H1 (cell line): ENCODE data around the gene WDR6. TPM values are rescaled to one million over a fixed set of nuclear protein-coding genes. Genes with fewer than 3 reads are reported as not detected.

Experiments
- CTCF ChIA-PET: fragments of 300-600 bp; sonication (Branson Sonifier 250); formaldehyde crosslinking; loops from one replicate; lab custom pipeline; 2021; ENCODE audit not compliant: partially characterized antibody; lab: Charles Lee
- POLR2A ChIA-PET: fragments of 300-600 bp; sonication (Branson Sonifier 250); formaldehyde crosslinking; loops from one replicate; lab custom pipeline; 2021; ENCODE audit warnings: inconsistent platforms; ENCODE audit not compliant: partially characterized antibody; lab: Charles Lee
- DNase-seq, 2 experiments: peaks; one replicate each; pipeline versions ENCODE4 v3.0.0 to v3.0.0-alpha.2; 2010 to 2022; ENCODE audit warnings: low spot score in 2 of 2, low read depth in 1 of 2, mixed read lengths in 1 of 2
- FAIRE-seq: peaks from 2 replicates; lab custom pipeline; 2011; peaks lifted over from hg19 to GRCh38; lab: Jason Lieb, UNC
- H2AFZ ChIP-seq: 2 replicates; pipeline ENCODE4 v1.8.1; 2012; ENCODE audit warnings: low read length, inconsistent platforms
- H2AK5ac ChIP-seq: 2 replicates; pipeline ENCODE4 v1.6.1; 2013; ENCODE audit warnings: low read depth, low read length
- H2BK120ac ChIP-seq: replicated peaks from 2 replicates; pipeline ENCODE3; 2013; ENCODE audit warnings: low read depth, low read length, inconsistent platforms
- H2BK12ac ChIP-seq: 2 replicates; pipeline ENCODE4 v1.6.1; 2013; ENCODE audit warnings: low read depth, low read length
- H2BK15ac ChIP-seq: 2 replicates; pipeline ENCODE4 v1.6.1; 2013; ENCODE audit warnings: low read length
- H2BK20ac ChIP-seq: 2 replicates; pipeline ENCODE4 v1.6.1; 2013; ENCODE audit warnings: low read length
- H2BK5ac ChIP-seq: 2 replicates; pipeline ENCODE4 v1.6.1; 2013; ENCODE audit warnings: low read depth, low read length
- H3K14ac ChIP-seq: 2 replicates; pipeline ENCODE4 v1.6.1; 2013; ENCODE audit warnings: inconsistent platforms; ENCODE audit not compliant: insufficient read length
- H3K18ac ChIP-seq: 2 replicates; pipeline ENCODE4 v1.6.1; 2013; ENCODE audit warnings: low read length; ENCODE audit errors: extremely low read depth
- H3K23ac ChIP-seq: 2 replicates; pipeline ENCODE4 v1.6.1; 2013; ENCODE audit warnings: inconsistent platforms; ENCODE audit not compliant: insufficient read length
- H3K23me2 ChIP-seq: 2 replicates; pipeline ENCODE4 v1.6.1; 2013; ENCODE audit warnings: low read depth, low read length
- H3K27ac ChIP-seq: 2 replicates; pipeline ENCODE4 v1.6.1; 2011; ENCODE audit warnings: low read depth, low read length, inconsistent platforms
- H3K27me3 ChIP-seq, 4 experiments: replicated peaks in 1 of 4; 1 replicate in 1 of 4; 2 replicates in 3 of 4; pipeline versions ENCODE4 v1.6.1 to v1.8.1; 2011 to 2013; ENCODE audit warnings: low read length in 3 of 4, mild to moderate bottlenecking in 3 of 4, inconsistent platforms in 2 of 4, mixed read lengths in 2 of 4, moderate library complexity in 1 of 4; ENCODE audit not compliant: control insufficient read depth in 3 of 4, insufficient read depth in 3 of 4; ENCODE audit errors: extremely low read depth in 1 of 4
- H3K36me3 ChIP-seq, 4 experiments: 2 replicates each; pipeline versions ENCODE4 v1.6.1 to v1.8.1; 2011 to 2013; ENCODE audit warnings: mild to moderate bottlenecking in 4 of 4, low read length in 3 of 4, moderate library complexity in 2 of 4, control low read depth in 1 of 4, inconsistent platforms in 1 of 4; ENCODE audit not compliant: insufficient read depth in 4 of 4, control insufficient read depth in 2 of 4
- H3K4ac ChIP-seq: replicated peaks from 2 replicates; pipeline ENCODE3; 2013; ENCODE audit warnings: low read length, low read depth, mixed read lengths, inconsistent platforms; ENCODE audit not compliant: insufficient read length
- H3K4me1 ChIP-seq, 4 experiments: replicated peaks in 1 of 4; 1 replicate in 1 of 4; 2 replicates in 3 of 4; pipeline versions ENCODE4 v1.6.1 to v1.8.1; 2011 to 2013; ENCODE audit warnings: low read length in 3 of 4, inconsistent platforms in 2 of 4, mixed read lengths in 1 of 4; ENCODE audit not compliant: insufficient read depth in 4 of 4, control insufficient read depth in 3 of 4
- H3K4me2 ChIP-seq, 2 experiments: 2 replicates each; pipeline versions ENCODE4 v1.6.1 to v1.8.1; 2011 to 2013; ENCODE audit warnings: low read depth in 2 of 2, low read length in 2 of 2, control low read depth in 1 of 2, inconsistent platforms in 1 of 2, mild to moderate bottlenecking in 1 of 2; ENCODE audit not compliant: insufficient read depth in 1 of 2
- H3K4me3 ChIP-seq, 4 experiments: fragments of 200-600, 300-600 bp in 1 of 4; sonication (generic), shearing (Covaris generic), sonication (Bioruptor Twin) in 1 of 4; 2 replicates each; pipeline versions ENCODE4 v1.5.1 to v1.8.1; 2011 to 2016; ENCODE audit warnings: low read length in 4 of 4, low read depth in 3 of 4, control low read depth in 2 of 4, inconsistent platforms in 2 of 4, mild to moderate bottlenecking in 2 of 4, mixed read lengths in 1 of 4, moderate library complexity in 1 of 4; ENCODE audit not compliant: insufficient read depth in 2 of 4; ENCODE audit errors: extremely low read depth in 1 of 4
- H3K56ac ChIP-seq: replicated peaks from 2 replicates; pipeline ENCODE3; 2013; ENCODE audit warnings: low read depth, mild to moderate bottlenecking, mixed read lengths, low read length, inconsistent platforms; ENCODE audit not compliant: insufficient read length
- H3K79me1 ChIP-seq: 2 replicates; pipeline ENCODE4 v1.6.1; 2013; ENCODE audit warnings: low read depth, low read length, control low read depth
- H3K79me2 ChIP-seq, 2 experiments: 2 replicates each; pipeline versions ENCODE4 v1.6.1 to v1.8.1; 2012 to 2013; ENCODE audit warnings: low read length in 2 of 2, mild to moderate bottlenecking in 2 of 2, inconsistent platforms in 1 of 2; ENCODE audit not compliant: insufficient read depth in 2 of 2, control insufficient read depth in 1 of 2
- H3K9ac ChIP-seq, 4 experiments: replicated peaks in 1 of 4; 1 replicate in 1 of 4; 2 replicates in 3 of 4; pipeline versions ENCODE4 v1.6.1 to v1.8.1; 2011 to 2013; ENCODE audit warnings: low read depth in 3 of 4, low read length in 3 of 4, control low read depth in 2 of 4, mild to moderate bottlenecking in 2 of 4, moderate library complexity in 2 of 4, inconsistent platforms in 1 of 4; ENCODE audit errors: extremely low read depth in 1 of 4
- H3K9me3 ChIP-seq, 2 experiments: 2 replicates each; pipeline versions ENCODE4 v1.6.1 to v1.8.1; 2012 to 2013; ENCODE audit warnings: mild to moderate bottlenecking in 2 of 2, moderate library complexity in 2 of 2, control low read depth in 1 of 2, inconsistent platforms in 1 of 2, low read depth in 1 of 2, low read length in 1 of 2, mixed read lengths in 1 of 2; ENCODE audit not compliant: insufficient read depth in 2 of 2
- H4K20me1 ChIP-seq, 2 experiments: replicated peaks in 1 of 2; 2 replicates each; pipeline versions ENCODE3 to v1.8.1; 2011 to 2013; ENCODE audit warnings: inconsistent platforms in 2 of 2, low read length in 2 of 2, mild to moderate bottlenecking in 1 of 2; ENCODE audit not compliant: insufficient read depth in 2 of 2, control insufficient read depth in 1 of 2
- H4K5ac ChIP-seq: 2 replicates; pipeline ENCODE4 v1.6.1; 2013; ENCODE audit warnings: low read length, low read depth, mixed read lengths, inconsistent platforms; ENCODE audit not compliant: insufficient read length
- H4K8ac ChIP-seq: 2 replicates; pipeline ENCODE4 v1.8.0; 2013; ENCODE audit warnings: mild to moderate bottlenecking, moderate library complexity, low read length, inconsistent platforms; ENCODE audit not compliant: insufficient read depth; ENCODE audit errors: extremely low read depth
- H4K91ac ChIP-seq: replicated peaks from 2 replicates; pipeline ENCODE3; 2013; ENCODE audit warnings: low read length, mixed read lengths, inconsistent platforms; ENCODE audit not compliant: insufficient read length
- BCL11A ChIP-seq, 2 experiments: IDR thresholded peaks; one replicate each; pipeline ENCODE4 v1.6.1; 2011; ENCODE audit warnings: low read depth in 2 of 2, low read length in 2 of 2, mild to moderate bottlenecking in 2 of 2
- CBX5 ChIP-seq: fragments of 300-800, 300-1000 bp; sonication (generic); IDR thresholded peaks from 2 replicates; pipeline ENCODE4 v1.7.1; 2016; ENCODE audit warnings: antibody characterized with exemption, low read length, low read depth
- CTBP2 ChIP-seq: IDR thresholded peaks from 2 replicates; pipeline ENCODE4 v1.7.0; 2011; ENCODE audit warnings: borderline replicate concordance, mild to moderate bottlenecking, moderate library complexity, mixed read lengths, low read length; ENCODE audit not compliant: insufficient read depth, insufficient read length
- EP300 ChIP-seq, 2 experiments: IDR thresholded peaks; 1 replicate in 1 of 2; 2 replicates in 1 of 2; pipeline ENCODE4 v1.6.1; 2011 to 2012; ENCODE audit warnings: low read depth in 2 of 2, low read length in 2 of 2, mild to moderate bottlenecking in 2 of 2, borderline replicate concordance in 1 of 2, inconsistent platforms in 1 of 2, moderate library complexity in 1 of 2
- FOSL1 ChIP-seq: IDR thresholded peaks from 2 replicates; pipeline ENCODE4 v1.6.1; 2011; ENCODE audit warnings: mild to moderate bottlenecking, low read depth, low read length, moderate library complexity; ENCODE audit not compliant: insufficient read depth
- HDAC6 ChIP-seq: IDR thresholded peaks from one replicate; pipeline ENCODE4 v1.7.1; 2012; ENCODE audit warnings: low read depth, mild to moderate bottlenecking, inconsistent platforms, low read length, moderate library complexity
- JUND ChIP-seq: IDR thresholded peaks from 2 replicates; pipeline ENCODE4 v1.6.1; 2011; ENCODE audit warnings: mild to moderate bottlenecking, improper control_type of control experiment, low read length
- RAD21 ChIP-seq, 2 experiments: IDR thresholded peaks in 1 of 2; conservative IDR thresholded peaks in 1 of 2; 2 replicates each; pipeline ENCODE4 v1.6.1; 2011; ENCODE audit warnings: low read depth in 2 of 2, low read length in 2 of 2, improper control_type of control experiment in 1 of 2, inconsistent platforms in 1 of 2, mild to moderate bottlenecking in 1 of 2, moderate library complexity in 1 of 2
- SAP30 ChIP-seq: fragments of 300-600 bp; sonication (generic); IDR thresholded peaks from 2 replicates; pipeline ENCODE4 v1.7.1; 2012; ENCODE audit warnings: low read length, moderate library complexity, mild to moderate bottlenecking, inconsistent platforms; ENCODE audit not compliant: insufficient read depth, insufficient replicate concordance
- TAF1 ChIP-seq: IDR thresholded peaks from 2 replicates; pipeline ENCODE4 v1.6.1; 2011; ENCODE audit warnings: mild to moderate bottlenecking, low read depth, low read length
- YY1 ChIP-seq: IDR thresholded peaks from 2 replicates; pipeline ENCODE4 v1.6.1; 2011; ENCODE audit warnings: low read depth, mild to moderate bottlenecking, low read length
- WGBS, 2 experiments: shearing (Covaris generic) in 1 of 2; methylation state at CpG; one replicate each; pipeline versions ENCODE4 v1.1.6 to v1.1.7; 2013 to 2015; ENCODE audit warnings: low lambda C conversion rate in 2 of 2, mixed read lengths in 2 of 2, inconsistent platforms in 1 of 2, low coverage in 1 of 2, missing lambda C conversion rate in 1 of 2; ENCODE audit not compliant: insufficient replicate concordance in 2 of 2, insufficient coverage in 1 of 2, insufficient read length in 1 of 2; ENCODE audit errors: extremely low coverage in 1 of 2, missing lambda C conversion rate in 1 of 2; 5-methylcytosine and 5-hydroxymethylcytosine counted together
- polyA plus RNA-seq, 7 experiments: library from polyadenylated mRNA; depleted of rRNA in 3 of 7; stranded (reverse) in 5 of 7; unstranded in 2 of 7; fragments of >200 nt in 5 of 7; fragments of 200-250 nt in 2 of 7; gene quantifications; 1 replicate in 5 of 7; 2 replicates in 1 of 7; 4 replicates in 1 of 7; pipeline versions ENCODE4 v1.2.1 to v1.2.3, GENCODE V29; 2011 to 2013; ENCODE audit warnings: missing spikeins in 2 of 7, mixed read lengths in 2 of 7
- total RNA-seq: library from RNA; stranded (reverse); fragmentation: NEBNext Ultra II Directional; extraction: Animal tissue kit (Norgen Biotek cat#: 25700); gene quantifications from 2 replicates; pipeline ENCODE4 v1.2.1, GENCODE V29; 2021

The WDR6 gene
- total and polyA plus RNA-seq, 2 of the 8 experiments (the other 6 are each of a cell fraction or from before 2014, with no cell fraction given): 180 to 257 TPM

GRCh38 chr3:49030321-49030720 is 23.1 kb downstream of the WDR6 start:
- peaks cover 36 to 68% (median 56%) of the 10 kb centered on the region in 4 experiments for H3K36me3 ChIP-seq
- FAIRE-seq: no peak
- POLR2A ChIA-PET: interaction anchor here (0.6 to 5.5 kb wide), 4 partner anchors 8 to 198 kb away, joined by 3 to 41 read pairs (median 3); partner anchors contain the start of gene NDUFAF3
- no peak for TF ChIP-seq JUND
- TF ChIP-seq TAF1: no peak
- TF ChIP-seq FOSL1: no peak
- TF ChIP-seq CBX5: no peak
- TF ChIP-seq HDAC6: no peak
- TF ChIP-seq YY1: no peak
- TF ChIP-seq CTBP2: no peak
- TF ChIP-seq SAP30: no peak
- no peak for TF ChIP-seq BCL11A (IDR thresholded peaks at IDR 0.05; ENCODE audit: low read depth in 2 of 2, low read length in 2 of 2)
- TF ChIP-seq EP300 (IDR thresholded peaks at IDR 0.05; ENCODE audit: borderline replicate concordance in 1 of 2, low read depth in 2 of 2, low read length in 2 of 2): no peak
- no peak for TF ChIP-seq RAD21 (IDR thresholded peaks at IDR 0.05 in 1 of 2, conservative IDR thresholded peaks at IDR 0.05 in 1 of 2; ENCODE audit: low read depth in 2 of 2, low read length in 2 of 2)

More at GRCh38 chr3:49030321-49030720, 23.1 kb downstream of the WDR6 start:
- Histone ChIP-seq H3K79me1 (peaks cover 8% of the 10 kb centered on the region), H3K4me1 (peaks cover 0 to 8% (median 6%) of the 10 kb centered on the region in 4 experiments; a peak in 5 of 7 replicates), H2AFZ (no peak overlapping the region), H4K5ac (no peak overlapping the region), H2BK20ac (no peak overlapping the region), H3K27me3 (no peaks in the 10 kb centered on the region; a peak in 1 of 7 replicates), H4K91ac (no peak overlapping the region), H3K56ac (no peak overlapping the region), H3K27ac (no peak overlapping the region), H3K79me2 (peaks cover 4 to 15% of the 10 kb centered on the region in 2 experiments; a peak in 3 of 4 replicates), H4K8ac (no peak overlapping the region), H3K4me2 (no peak overlapping the region), H2BK15ac (no peak overlapping the region), H2AK5ac (no peak overlapping the region), H3K23ac (no peak overlapping the region), H3K18ac (no peak overlapping the region), H3K23me2 (peaks cover 7% of the 10 kb centered on the region), H3K9me3 (no peaks in the 10 kb centered on the region), H4K20me1 (peaks cover 11 to 18% of the 10 kb centered on the region in 2 experiments), H3K4me3 (no peak overlapping the region), H3K9ac (no peak overlapping the region), H2BK120ac (no peak overlapping the region), H2BK12ac (no peak overlapping the region), H3K14ac (no peak overlapping the region), H2BK5ac (no peak overlapping the region), H3K4ac (no peak overlapping the region)
- DNase-seq: no peak
- CTCF ChIA-PET: interaction anchor here (0.6 to 2.4 kb wide), 2 partner anchors 8 to 11 kb away, joined by 3 to 9 read pairs; partner anchors contain the start of gene NDUFAF3
- WGBS, 2 experiments: 87% methylated on average over 6 of the region's 6 CpGs; no CpG with 5 or more reads in 1 of the 2 experiments
